GM23338 (cell line): ENCODE data around the gene PTPRO.

Source experiments
- CREB1 ChIP-seq: fragments of 250-450 bp; sonication (Bioruptor Pico); IDR thresholded peaks from 2 replicates; pipeline ENCODE4 v1.5.0; 2020; ENCODE audit warnings: low read depth, mild to moderate bottlenecking, moderate library complexity
- ETS1 ChIP-seq: IDR thresholded peaks from 2 replicates; pipeline ENCODE4 v1.6.1; 2016; ENCODE audit warnings: antibody characterized with exemption
- EZH2 ChIP-seq: fragments of 200-600 bp; sonication (generic); IDR thresholded peaks from one replicate; pipeline ENCODE4 v1.8.0; 2017; ENCODE audit warnings: antibody characterized with exemption, mild to moderate bottlenecking, low read depth; ENCODE audit not compliant: unreplicated experiment
- NANOG ChIP-seq: IDR thresholded peaks from 2 replicates; pipeline ENCODE4 v1.6.1; 2016; ENCODE audit warnings: antibody characterized with exemption, borderline replicate concordance
- POLR2AphosphoS5 ChIP-seq: IDR thresholded peaks from 2 replicates; pipeline ENCODE4 v1.6.1; 2016; ENCODE audit warnings: antibody characterized with exemption, low read depth
- REST ChIP-seq: IDR thresholded peaks from one replicate; pipeline ENCODE4 v1.6.1; 2018; ENCODE audit warnings: antibody characterized with exemption; ENCODE audit not compliant: unreplicated experiment
- STAT1 ChIP-seq: IDR thresholded peaks from one replicate; pipeline ENCODE4 v1.6.1; 2016; ENCODE audit warnings: antibody characterized with exemption; ENCODE audit not compliant: unreplicated experiment
- TF ChIP-seq, protein P1 (sequence below), 2 experiments: fragments of 200-600 bp in 1 of 2; sonication (generic) in 1 of 2; conservative IDR thresholded peaks; 2 replicates each; pipeline versions ENCODE4 v1.5.1 to v1.6.1; 2016 to 2017; ENCODE audit warnings: antibody characterized with exemption in 2 of 2, low read depth in 2 of 2, mild to moderate bottlenecking in 2 of 2, moderate library complexity in 1 of 2

DNA sequence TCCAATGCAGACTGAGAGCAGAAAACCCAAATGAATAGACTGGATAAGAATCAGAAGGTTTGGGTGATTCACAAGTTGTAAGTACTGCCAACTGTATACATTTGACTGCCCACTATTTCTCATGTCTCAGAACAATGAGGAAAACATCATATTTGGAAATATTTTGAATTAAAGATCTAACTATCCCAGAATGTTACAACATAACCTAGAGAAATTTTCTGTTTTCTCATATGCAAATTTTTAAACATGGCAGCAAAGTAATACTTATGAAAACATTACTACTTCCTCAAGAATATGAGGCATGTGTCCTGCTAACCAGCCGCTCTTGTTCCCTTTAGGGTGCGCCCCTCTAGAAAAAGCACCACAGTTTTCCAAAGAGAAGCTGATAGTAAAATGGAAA, 179.9 kb downstream of the PTPRO start:
- TF ChIP-seq REST (no peak), POLR2AphosphoS5 (no peak), EZH2 (no peak), STAT1 (no peak), CREB1 (no peak), ETS1 (no peak), NANOG (no peak)
- TF ChIP-seq, protein P1, sequence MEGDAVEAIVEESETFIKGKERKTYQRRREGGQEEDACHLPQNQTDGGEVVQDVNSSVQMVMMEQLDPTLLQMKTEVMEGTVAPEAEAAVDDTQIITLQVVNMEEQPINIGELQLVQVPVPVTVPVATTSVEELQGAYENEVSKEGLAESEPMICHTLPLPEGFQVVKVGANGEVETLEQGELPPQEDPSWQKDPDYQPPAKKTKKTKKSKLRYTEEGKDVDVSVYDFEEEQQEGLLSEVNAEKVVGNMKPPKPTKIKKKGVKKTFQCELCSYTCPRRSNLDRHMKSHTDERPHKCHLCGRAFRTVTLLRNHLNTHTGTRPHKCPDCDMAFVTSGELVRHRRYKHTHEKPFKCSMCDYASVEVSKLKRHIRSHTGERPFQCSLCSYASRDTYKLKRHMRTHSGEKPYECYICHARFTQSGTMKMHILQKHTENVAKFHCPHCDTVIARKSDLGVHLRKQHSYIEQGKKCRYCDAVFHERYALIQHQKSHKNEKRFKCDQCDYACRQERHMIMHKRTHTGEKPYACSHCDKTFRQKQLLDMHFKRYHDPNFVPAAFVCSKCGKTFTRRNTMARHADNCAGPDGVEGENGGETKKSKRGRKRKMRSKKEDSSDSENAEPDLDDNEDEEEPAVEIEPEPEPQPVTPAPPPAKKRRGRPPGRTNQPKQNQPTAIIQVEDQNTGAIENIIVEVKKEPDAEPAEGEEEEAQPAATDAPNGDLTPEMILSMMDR (conservative IDR thresholded peaks at IDR 0.05; ENCODE audit: low read depth in 2 of 2) = no peak
